Suppressor macrophage treated with lipopolysaccharide for 4 hours (primary cell): ENCODE measurements around the gene PCBP3.
"Not testable (repeated sequence)": the region's sequence is repeated elsewhere in the genome, so short reads cannot be mapped to it uniquely, and the experiment has no call there.

Source experiments
- DNase-seq: peaks from one replicate; pipeline ENCODE4 v3.0.0-alpha.2; 2020

The PCBP3 gene

DNA sequence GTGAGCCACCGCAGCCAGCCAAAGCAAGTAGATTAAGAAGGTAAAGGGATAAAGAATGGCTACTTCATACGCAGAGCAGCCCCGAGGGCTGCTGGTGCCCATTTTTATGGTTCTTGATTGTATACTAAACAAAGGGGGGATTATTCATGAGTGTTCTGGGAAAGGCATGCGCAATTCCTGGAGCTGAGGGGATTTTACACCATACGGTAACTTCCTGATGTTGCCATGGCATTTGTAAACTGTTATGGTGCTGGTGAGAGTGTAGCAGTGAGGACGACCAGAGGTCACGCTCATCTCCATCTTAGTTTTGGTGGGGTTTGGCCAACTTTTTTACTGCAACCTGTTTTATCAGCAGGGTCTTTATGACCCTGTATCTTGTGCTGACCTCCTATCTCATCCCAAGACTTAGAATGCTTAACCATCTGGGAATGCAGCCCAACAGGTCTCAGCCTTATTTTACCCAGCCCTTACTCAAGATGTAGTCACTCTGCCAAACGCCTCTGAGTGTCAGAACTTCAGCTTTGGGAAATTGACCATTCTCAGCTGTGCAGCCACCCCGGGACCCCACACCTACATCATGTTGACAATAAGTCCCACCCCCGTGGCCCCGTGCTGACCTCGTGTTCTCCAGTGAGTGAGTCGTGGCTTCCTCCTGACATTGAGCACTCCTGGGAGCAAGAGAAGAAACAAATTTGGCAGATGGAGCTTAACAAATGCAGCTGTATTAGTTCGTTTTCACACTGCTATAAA, 188.6 kb downstream of the PCBP3 start:
- DNase-seq, result no peak

GRCh38 chr21:45832741-45833235, 189.3 kb downstream of the PCBP3 start:
- DNase-seq, result not testable (repeated sequence)

DNA sequence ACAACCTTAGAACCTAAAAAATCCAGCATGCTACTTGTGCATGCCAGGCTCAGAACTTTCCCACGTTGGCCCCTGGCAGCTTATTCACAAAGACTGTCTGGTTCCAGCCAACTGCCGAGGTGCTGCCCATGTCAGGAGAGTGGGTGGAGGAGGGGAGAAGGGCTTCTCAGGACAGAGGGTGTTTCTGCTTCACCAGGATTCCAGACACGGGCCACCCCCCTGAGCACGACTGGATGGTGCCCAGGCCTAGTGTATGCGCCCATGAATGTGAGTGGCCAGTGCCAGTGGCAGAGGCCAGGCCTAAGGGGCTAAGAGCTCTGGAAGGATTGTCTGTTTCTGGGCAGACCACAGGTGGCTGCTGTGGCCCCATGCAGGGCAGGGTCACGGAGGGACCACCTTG, 189.9 kb downstream of the PCBP3 start:
- no peak for DNase-seq

GRCh38 chr21:45834026-45834715, 190.6 kb downstream of the PCBP3 start:
- DNase-seq, result no peak

DNA sequence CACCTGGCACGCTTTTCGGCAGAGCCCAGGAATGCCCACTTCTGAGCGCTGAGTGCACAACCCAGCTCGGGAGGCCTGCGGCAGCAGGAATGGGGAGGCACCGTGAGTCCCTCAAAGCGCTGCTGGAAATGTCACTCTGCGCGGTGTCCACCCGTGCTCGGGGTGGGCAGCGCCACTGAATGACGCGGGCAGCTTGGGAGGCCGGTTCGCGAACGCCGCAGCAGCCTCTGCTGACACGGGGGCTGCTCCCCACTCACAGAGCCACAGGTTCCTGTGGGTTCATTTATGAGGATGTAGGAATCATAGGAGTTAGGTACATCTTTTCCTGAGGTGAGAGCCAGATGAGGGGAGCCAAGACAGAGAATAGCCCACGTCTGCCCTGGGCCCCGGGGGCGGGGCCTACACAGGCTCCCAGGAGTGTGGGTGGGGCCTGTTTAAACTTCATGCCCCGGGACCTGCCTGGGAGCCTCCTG, 191.3 kb downstream of the PCBP3 start:
- no peak for DNase-seq

DNA sequence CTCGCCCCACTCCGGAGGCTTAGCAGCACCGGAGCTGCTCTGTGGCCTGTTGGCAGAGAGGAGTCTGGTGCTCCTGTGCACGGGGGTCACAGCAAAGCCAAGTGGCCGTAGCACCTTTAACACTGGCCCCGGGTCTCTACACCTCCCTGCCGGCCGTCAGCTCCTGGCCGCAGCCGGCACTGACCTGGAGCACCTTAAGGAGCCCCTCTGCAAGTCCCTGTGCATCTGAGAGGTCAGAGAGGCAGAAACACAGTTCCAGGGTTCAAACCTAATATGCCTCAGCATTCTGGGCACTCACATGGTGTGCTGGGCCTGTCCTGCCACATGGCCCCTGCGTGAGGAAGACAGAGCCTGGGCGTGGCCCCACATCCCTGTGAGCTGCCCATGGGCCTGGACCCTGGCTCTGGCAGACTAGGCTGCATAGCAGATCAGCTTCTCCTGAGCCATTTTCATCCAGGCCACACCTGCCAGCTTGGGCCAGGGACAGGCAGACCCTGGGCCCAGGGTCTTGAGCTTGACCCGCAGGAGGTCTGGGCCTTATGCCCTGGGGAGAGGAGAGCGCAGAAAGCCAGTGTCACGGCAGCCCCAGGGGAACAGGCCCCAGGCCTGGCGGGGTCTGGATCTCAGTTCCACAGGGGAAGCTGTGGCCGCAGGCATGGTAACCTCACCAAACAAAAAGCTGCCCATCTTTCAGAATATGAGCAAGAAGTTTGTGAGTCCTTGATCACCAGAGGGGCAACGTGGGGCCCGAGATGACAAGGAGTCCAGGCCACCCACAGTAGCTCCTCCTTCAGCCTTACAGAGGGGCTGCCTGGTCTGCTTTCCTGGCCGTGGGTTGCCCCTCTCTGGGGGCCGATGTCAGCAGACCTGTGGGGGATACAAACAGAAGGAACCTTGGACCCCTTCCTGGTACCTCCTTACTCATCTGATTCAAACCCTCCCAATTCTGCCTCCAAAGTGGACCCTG, 192.1 kb downstream of the PCBP3 start:
- DNase-seq, result no peak

DNA sequence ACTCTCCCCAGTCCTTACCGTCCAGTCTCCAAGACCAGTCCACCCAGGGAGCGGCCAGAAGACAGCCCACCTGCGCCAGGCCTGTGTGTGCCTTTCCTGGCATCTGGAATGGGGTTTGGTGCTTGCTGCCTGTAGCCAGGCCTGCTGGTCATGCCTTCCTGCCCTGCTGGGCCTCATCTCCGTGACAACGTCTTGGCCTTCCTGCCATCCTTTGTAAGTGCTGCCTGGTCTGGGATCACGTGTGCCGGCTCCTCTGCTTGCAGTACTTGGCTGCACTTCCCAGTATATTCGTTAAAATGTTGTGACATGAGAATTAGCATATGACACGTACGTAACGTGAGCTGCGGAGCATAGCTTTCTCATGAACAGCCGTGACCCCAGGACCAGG, 192.7 kb downstream of the PCBP3 start:
- no peak for DNase-seq

DNA sequence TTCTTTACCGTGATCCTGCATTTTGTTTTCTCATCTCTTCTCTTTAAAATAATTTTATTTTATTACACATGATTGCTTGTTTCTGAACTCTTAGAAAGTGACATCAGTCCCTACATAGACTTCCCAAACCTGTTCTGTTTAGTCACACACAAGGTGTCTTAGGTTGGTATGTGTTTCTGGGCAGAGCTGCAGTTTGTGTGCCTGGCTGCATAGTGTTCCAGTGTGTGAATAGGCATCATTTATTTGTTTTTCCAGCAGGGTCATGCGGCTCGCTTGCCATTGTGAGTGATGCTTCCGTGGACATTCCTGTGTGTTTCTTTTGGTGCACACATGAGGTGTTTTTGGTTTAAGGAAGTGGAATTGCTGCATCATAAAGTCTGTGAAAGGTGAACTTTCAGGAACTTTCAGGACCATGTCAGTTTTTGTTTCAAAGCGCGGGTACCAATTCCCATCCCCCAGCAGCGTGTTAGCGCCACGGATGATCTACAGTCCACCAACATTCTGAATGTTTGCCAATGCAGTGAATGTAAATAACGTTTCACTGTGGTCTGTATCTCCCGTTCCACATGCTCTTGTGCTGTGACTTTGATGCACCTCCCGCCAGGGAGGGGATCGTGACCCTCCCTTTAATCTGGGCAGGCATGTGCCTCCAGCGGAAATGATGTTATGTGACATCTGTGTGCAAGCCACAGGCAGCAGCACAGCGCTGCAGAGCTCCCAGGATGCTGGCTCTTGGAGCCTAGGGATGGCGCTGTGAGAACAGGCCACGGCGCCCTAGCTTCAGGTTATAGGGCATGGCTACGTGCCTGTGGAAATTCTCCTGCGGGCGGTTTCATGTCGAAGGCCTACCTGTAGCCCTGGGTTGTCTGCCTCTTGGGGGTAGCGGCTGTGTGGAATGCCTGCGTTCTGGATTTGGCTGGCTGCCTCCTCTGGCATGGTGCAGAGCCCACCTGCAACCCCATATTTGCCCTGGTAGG, 193.5 kb downstream of the PCBP3 start:
- no peak for DNase-seq

DNA sequence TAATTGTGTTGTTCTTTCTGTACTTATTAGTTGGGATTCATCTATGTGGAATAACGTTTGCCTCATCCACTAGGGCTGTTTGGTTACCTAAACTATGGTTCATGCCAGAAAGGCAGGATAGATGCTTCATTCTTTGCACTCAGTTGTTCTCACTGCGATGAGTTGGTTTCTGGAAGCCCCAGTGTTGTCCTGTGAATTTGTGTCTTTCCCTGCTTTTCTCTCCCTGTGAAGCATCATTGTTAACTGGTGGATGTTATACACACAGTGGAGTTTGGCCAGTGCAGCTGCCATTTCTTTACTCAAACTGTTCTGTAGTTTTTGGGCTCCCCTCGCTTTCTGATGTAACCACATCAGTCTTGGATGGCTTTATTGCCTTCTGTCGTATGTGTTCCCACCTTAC, 194.4 kb downstream of the PCBP3 start:
- DNase-seq, result no peak

DNA sequence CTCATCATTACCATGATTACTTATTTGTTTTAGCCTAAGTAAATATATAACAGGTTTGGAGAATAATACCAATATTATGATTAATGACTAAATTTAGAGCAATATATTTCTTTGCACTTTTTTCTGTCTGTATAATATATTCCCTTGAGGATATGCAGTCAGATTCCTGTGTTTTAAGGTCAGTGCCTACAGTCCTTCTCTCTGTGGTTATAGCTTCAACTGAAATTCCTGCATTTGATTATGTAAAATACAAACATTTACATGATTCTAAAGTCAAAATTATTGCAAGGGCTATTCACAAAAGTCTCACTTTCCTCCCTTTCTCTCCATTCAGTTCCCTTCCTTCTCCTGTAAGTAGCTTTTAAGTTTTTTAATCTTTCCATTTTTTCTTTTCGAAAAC, 195.1 kb downstream of the PCBP3 start:
- no peak for DNase-seq

- no peak for DNase-seq
Observed at GRCh38 chr21:45839274-45839673, 195.7 kb downstream of the PCBP3 start.

GRCh38 chr21:45841033-45841432, 197.5 kb downstream of the PCBP3 start:
- DNase-seq, result no peak

DNA sequence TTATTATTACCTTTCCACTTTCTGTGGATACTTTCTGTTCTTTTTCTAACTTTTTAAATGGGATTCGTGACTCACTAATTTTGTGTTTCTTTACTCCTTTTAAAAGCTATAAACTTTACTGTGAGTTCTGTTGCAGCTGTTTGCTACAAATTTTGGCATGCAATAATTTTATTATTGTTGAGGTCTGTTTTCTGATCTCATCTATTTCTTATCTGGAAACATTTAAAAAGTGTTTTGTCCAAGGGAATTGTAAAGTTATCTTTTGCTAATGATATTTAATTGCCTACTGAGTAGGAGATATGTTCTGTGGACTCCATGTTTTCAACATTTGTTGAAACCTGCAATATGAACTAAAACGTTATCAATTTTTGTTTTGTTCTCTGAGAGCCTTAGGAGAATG, 199.9 kb downstream of the PCBP3 start:
- DNase-seq, result no peak

DNA sequence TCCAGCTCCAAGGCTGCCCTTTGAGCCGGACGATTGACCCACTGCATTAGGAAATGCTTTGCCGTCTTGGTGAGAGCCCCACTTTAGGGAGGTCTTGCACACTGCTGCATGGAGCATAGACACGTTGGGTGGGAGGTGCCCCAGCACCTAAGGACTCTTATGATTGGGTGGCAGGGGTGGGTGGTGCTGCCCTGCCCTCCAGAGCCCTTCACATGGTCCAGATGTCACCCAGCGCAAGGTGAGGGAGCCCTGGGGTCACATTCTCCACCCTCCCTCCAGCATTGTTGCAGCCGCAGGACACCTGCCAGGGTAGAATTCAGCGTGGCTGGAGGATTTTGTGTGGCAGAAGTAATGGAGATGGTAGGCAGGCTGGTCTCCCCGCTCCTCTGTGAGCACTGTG, 200.7 kb downstream of the PCBP3 start:
- DNase-seq, result no peak

DNA sequence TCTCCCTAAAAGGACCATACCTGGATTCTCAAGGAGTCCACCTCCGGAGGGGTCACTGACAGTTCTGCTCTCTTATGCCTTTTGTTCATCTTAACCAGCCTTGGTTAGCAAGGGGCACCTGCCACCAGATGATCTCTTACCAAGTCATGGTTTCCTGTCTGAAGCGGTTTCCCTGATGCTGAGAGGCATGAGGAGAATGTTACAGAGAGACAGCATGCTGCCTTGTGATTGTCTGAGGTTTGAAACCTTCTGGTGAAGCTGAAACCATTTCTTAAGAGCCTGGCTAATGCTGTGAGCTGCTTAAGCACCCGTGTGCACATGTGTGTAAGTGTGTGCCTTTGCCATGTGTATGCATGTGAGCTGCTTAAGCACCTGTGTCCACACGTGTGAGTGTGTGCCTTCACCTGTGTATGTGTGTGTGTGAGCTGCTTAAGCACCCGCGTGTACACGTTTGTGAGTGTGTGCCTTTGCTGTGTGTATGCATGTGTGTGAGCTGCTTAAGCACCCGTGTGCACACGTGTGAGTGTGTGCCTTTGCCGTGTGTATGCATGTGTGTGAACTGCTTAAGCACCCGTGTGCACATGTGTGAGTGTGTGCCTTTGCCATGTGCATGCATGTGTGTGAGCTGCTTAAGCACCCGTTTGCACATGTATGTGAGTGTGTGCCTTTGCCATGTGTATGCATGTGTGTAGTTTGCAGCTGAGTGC, 201.7 kb downstream of the PCBP3 start:
- no peak for DNase-seq

DNA sequence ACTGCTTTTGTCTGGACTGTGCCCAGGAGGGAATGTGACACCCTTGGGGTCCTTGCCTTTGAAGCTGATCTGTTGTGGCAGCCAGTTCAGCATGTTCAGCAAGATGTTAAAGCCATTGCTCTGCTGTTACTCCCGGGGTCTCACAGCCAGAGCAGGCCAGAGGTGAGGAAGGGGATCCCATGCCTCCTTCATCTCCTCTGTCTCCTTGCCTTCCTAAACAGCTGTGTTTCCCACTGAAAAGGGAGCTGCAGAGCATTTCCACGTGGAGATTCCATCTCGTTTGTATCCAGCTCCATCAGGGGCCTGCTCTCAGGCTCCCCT, 202.2 kb downstream of the PCBP3 start:
- DNase-seq, result no peak

DNA sequence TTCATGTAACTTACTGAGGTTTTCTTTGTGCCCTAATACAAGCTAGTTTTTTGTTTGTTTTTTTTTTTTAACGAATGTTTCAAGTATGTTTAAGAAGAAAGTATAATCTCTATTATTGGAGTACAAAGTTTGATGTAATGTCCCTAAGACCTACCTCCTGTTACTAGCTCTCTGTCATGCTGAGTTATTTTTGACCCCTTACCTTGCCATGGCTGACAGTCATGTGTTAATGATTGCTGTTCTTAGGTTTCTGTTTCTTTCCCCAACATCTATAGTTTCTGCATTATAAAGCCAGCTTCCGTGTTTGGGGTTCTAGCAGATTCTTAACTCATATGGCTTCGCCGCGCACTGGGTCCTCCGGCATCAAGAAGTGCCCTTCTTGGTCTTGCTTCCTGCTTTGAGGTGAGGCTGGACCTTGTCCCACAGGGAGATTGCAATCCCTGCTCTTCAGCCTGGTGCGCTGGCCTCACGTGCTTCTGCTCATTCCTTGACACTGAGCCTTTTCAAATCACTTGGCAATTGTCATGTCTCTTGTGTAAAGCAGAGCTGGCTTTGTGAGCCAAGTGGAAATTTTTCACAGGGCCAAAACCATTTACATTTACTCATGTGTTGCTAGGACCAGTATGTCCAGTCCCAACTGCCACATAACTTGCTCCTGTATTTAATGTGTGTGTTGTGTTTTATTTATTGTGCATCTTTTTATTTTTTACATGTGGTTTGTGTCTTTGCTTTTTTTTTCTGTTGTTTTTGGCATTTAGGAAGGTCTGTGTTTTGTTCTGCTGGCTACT, 203.0 kb downstream of the PCBP3 start:
- DNase-seq, result no peak

DNA sequence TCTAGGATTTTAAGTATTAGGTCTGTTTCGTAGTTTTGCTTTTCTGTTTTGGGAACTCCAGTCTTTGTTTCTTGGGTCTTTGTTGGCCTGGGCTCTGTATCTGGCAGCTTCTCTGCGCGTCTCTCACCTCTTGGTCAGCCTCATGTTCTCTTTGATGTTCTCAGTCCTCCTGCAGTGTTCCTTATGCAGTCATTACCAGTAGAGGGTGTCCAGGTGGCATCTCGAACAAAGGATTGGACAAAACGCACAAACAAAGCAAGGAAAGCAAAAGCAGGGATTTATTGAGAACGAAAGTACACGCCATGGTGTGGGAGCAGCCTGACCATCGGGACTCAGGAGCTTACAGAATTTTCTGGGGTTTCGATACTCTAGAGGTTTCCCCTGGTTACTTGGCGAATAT, 204.3 kb downstream of the PCBP3 start:
- DNase-seq, result no peak

DNA sequence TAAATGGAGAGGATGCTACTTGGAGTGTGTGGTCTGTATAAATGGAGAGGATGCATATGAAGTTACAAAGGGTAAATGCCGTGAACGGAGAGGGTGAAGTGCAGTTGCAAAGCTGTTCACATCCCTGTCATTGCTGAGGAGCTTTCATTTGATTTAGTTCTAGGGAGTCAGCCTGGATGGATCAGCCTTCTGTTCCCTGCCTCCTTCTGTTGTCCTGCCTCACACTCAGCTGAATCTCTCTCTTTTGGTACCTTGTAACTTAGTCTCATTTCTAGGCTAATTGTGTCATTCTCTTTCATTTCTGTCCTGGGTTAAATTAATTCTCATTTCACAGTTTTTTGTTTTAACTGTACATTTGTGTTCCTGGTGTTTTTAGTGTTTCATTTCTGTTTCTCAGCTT, 204.8 kb downstream of the PCBP3 start:
- DNase-seq, result no peak

DNA sequence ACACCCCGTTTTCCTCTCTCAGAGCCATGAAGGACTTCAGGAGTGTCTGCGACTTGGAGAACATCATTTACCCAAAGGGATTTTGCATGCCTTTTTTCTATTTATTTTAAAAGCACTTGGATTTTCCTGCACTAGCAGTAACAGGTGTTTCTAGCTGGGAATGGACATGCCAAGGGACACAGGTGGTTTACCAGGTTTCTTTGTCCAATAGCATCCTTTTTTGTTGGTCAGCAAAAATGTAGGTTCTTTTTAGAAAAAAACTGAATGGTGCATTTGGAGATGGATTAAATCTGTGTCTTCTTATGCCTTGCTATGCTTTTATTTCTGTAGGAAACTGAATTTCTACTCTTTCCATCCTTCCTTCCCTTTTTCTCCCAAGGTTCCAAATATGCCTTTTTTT, 205.3 kb downstream of the PCBP3 start:
- DNase-seq, result no peak

GRCh38 chr21:45849651-45850050, 206.1 kb downstream of the PCBP3 start:
- DNase-seq, result no peak
